Measurements from ENCODE around the gene FBXW7.

- TF ChIP-seq CTCF (IDR thresholded peaks at IDR 0.05) = no peak
- no peak for TF ChIP-seq EZH2 (IDR thresholded peaks at IDR 0.05; ENCODE audit: borderline replicate concordance, insufficient read depth, low read depth, low read length, poor library complexity, severe bottlenecking)
These were observed 99.5 kb downstream of the FBXW7 start for GRCh38 chr4:152436384-152436783.
